Vagina (tissue), 2 donors: ENCODE measurements around the gene GRK4.

Experiments
- CTCF ChIP-seq, 3 experiments: fragments of 450-650 bp in 2 of 3; fragments of 200-600 bp in 1 of 3; sonication (generic) in 1 of 3; IDR thresholded peaks; one replicate each; pipeline ENCODE4 v1.5.1; 2017 to 2019; ENCODE audit warnings: antibody characterized with exemption in 3 of 3, mild to moderate bottlenecking in 2 of 3, moderate library complexity in 2 of 3
- POLR2A ChIP-seq, 2 donors: fragments of 450-650 bp; IDR thresholded peaks; one replicate each; pipeline ENCODE4 v1.6.1; 2017; ENCODE audit warnings: antibody characterized with exemption in 2 of 2, mild to moderate bottlenecking in 2 of 2, moderate library complexity in 2 of 2
- POLR2AphosphoS5 ChIP-seq, 2 donors: sonication (generic); formaldehyde crosslinking; IDR thresholded peaks; one replicate each; pipeline ENCODE4 v1.9.0; 2017; ENCODE audit warnings: antibody characterized with exemption in 2 of 2, mild to moderate bottlenecking in 2 of 2, low read depth in 1 of 2; ENCODE audit not compliant: insufficient read depth in 1 of 2

DNA sequence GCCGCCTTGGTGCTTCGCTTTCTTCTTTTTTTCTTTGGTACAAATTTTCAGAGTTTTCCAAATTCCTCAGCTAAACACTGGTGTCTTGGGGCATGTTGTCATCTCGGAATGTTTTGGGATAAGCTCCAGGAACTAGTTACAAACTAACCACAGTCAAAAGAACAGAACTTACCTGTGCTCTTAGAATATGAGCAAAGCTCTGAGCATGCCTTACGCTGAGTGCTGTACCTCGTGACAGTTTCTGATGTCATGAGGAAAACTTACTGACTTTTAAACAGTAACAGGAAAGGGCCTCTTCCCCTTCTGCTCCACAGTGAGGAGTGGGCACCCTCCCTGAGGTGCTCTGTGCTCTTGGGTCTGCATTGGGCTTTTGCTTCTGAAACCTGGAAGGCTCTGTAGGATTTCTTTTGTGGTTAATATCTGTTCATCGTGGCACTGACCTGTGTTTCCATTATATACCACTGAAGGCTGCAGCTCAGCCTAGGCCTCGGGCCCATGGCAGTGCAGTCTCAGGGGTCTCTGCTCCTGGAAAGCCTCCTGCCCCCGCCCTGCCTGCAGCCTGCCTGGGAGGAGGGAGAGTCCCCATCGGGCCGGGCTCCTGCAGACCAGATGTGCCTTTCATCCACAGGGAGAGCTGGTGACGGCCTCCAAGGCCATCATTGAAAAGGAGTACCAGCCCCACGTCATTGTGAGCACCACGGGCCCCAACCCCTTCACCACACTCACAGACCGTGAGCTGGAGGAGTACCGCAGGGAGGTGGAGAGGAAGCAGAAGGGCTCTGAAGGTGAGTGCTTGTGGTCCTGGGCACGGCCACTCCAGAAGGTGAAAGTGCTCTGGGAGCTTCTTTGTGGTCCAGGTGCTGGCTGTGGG is 48.9 kb upstream of the GRK4 start:
- TF ChIP-seq CTCF (IDR thresholded peaks at IDR 0.05) (no peak), POLR2AphosphoS5 (IDR thresholded peaks at IDR 0.05; ENCODE audit: insufficient read depth in 1 of 2, low read depth in 1 of 2) (peak in 1 of 2 donors; percentile 4), POLR2A (IDR thresholded peaks at IDR 0.05) (no peak)
